T-helper 22 cell (primary cell): ENCODE results near the gene PEX26.
"Not testable (repeated sequence)": the region's sequence is repeated elsewhere in the genome, so short reads cannot be mapped to it uniquely, and the experiment has no call there.

ENCODE experiments used
- DNase-seq: peaks from one replicate; pipeline ENCODE4 v3.0.0-alpha.2; 2020; ENCODE audit warnings: low read depth

PEX26 gene

DNA sequence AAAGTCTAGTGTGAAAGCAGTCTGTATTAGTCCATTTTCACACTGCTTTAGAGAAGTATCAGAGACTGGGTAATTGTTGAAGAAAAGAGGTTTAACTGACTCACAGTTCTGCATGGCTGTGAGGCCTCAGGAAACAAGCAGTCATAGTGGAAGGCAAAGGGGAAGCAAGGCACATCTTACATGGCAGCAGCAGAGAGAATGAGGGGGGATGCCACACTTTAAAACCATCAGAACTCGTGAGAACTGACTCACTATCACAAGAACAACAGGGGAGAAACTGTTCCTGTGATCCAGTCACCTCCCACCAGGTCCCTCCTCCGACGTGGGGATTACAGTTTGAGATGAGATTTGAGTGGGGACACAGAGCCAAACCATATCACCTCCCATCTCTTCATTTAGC is 19.0 kb downstream of the PEX26 start:
- no peak for DNase-seq

GRCh38 chr22:18100781-18101180 is 23.0 kb downstream of the PEX26 start:
- no peak for DNase-seq

DNA sequence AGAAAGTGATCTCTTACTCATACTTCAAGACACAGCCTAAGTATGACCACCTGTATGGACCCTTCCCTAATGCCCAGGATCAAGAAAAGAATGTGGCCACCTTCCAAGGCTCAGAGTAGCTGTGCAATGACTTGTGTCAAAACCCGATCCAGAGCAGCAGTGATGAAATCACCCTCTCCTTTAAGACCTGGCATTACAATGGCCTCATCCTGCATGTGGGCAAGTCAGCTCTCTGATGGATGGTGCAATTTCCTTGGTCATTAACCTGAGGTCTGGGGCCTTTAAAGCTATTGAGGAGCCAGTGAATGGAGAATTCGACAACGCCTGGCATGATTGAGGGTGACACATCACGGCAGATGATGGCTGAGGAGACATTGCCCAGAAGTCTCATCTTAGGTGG is 23.7 kb downstream of the PEX26 start:
- DNase-seq = no peak

DNA sequence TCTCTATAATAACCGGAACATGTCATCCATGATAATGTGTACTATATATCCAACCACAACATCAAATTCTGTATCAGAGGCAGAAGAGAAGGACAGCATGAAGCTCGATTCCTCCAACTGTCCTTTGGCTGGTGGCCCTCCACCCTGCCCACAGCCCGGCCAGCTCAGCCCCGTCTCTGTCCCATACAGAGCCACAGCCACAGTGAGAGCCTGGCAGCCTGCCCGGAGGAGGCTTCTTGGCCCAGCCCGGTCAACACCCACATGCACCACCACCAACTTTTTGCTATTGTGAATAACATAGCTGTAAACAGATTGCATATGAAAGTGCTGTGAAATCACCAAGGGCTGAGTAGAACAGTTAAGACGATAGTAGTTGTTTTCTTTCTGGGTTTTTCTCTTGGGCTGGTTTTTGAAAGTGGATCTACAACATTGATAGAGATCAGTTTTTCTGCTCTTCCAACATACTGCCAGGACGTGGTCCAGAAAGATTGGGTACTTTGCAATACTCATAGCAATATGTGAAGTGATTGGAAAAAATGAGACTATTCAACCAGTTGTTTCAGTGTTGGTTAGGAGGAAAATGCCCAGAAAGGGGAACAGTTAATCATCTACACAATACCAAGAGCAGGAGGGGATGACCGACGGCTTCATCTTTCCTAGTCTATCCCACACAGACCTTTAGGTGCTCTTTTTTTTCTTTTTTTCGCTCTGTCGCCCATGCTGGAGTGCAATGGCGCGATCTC is 25.9 kb downstream of the PEX26 start:
- DNase-seq = no peak

- DNase-seq = no peak
These were observed 26.8 kb downstream of the PEX26 start for GRCh38 chr22:18104566-18104965.

DNA sequence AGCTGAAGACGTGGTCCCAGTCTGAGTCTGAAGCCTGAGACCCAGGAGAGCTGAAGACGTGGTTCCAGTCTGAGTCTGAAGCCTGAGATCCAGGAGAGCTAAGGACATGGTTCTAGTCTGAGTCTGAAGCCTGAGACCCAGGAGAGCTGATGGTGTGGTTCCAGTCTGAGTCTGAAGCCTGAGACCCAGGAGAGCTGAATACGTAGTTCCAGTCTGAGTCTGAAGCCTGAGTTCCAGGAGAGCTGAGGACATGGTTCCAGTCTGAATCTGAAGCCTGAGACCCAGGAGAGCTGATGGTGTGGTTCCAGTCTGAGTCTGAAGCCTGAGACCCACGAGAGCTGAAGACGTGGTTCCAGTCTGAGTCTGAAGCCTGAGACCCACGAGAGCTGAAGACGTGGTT is 28.2 kb downstream of the PEX26 start:
- DNase-seq = not testable (repeated sequence)

DNA sequence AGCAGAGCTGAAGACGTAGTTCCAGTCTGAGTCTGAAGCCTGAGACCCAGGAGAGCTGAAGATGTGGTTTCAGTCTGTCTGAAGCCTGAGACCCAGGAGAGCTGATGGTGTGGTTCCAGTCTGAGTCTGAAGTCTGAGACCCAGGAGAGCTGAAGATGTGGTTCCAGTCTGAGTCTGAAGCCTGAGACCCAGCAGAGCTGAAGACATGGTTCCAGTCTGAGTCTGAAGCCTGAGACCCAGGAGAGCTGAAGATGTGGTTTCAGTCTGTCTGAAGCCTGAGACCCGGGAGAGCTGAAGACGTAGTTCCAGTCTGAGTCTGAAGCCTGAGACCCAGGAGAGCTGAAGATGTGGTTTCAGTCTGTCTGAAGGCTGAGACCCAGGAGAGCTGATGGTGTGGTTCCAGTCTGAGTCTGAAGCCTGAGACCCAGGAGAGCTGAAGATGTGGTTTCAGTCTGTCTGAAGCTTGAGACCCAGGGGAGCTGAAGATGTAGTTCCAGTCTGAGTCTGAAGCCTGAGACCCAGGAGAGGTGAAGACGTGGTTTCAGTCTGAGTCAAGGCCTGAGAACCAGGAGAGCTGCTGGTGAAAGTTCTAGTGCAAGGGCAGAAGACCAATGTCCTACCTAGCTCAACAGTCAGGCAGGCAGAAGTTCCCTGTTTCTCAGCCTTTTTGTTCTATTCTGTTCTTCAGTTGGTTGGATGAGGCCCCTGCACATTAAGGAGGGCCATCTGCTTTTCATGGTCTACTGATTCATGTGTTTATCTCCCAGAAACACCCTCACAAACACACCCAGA is 29.0 kb downstream of the PEX26 start:
- DNase-seq = not testable (repeated sequence)

- DNase-seq = no peak
These were observed 30.4 kb downstream of the PEX26 start for GRCh38 chr22:18108187-18108586.

GRCh38 chr22:18109410-18110193 is 31.8 kb downstream of the PEX26 start:
- DNase-seq = no peak

GRCh38 chr22:18110194-18110953 is 32.6 kb downstream of the PEX26 start, which contains the start of gene TUBA8:
TUBA8 (plus strand) TSS chr22:18110809; CDS start chr22:18110866, 57 bp downstream.
- DNase-seq = no peak

DNA sequence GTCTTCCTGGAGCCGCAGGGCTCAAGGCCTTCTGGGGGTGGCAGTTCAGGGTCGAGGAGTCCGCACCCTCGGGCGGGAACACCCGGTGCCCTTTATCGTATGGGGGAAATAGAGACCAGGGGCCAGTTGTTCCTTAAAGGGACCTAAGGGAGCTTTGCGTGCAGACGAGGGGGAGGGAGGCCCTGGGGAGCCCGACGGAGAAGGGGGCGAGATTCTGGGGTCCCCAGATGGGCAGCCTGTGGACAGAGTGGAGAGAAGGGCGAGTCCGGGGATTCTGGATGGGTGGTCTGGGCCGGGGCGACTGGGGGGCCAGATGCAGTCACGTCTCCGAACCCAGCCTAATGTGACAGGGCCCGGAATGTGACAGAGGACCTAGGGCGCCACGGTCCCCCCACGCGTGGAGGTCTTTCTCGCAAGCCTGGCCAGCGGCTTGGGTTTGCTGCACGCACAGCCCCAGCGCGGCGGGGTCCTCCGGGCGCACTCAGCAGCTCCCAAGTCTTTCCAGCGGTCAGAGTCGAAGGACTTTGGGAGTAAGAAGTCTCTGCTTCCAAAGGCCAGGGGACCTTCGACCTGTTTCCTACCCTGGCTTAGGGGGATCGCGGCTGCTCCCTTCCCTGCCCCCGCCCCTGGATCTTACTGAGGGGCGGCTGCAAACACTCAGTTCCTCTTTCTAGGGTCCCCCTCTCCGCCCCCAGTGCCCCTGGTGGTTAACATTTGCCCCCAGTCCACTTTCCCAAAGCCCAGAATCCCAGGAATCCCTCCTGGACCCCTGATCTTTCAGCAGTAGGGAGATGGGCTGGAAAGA is 33.4 kb downstream of the PEX26 start:
- no peak for DNase-seq

DNA sequence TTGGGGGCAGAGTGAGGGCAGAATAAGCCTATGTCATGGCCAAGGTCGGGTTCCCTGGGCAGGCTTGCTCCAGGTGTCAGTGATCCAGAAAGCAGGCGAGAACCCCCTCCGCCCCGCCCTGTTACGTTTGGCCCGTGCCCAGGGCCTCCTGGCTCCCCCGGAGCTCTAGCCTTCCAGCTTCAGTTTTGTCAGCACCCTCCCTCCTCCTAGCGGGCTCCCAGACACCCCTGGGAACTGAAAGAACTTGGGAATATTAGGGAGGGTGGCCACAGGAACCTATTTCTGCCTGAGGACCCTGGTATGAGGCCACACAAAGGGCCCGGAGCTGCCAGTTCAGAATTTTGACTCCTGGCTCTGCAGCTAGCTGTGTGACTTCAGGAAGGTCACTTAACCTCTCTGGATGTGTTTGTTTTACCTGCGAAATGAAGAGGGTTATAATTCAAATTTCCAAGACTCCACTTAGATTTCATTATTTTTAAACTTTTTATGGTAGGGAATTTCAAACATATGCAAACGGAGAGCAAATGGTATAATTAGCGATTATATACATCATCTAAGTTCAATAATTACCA is 34.1 kb downstream of the PEX26 start:
- no peak for DNase-seq

- no peak for DNase-seq
These were observed 34.6 kb downstream of the PEX26 start for GRCh38 chr22:18112440-18112839.

GRCh38 chr22:18113680-18114394 is 36.0 kb downstream of the PEX26 start:
- DNase-seq = no peak

GRCh38 chr22:18114495-18114894 is 36.7 kb downstream of the PEX26 start:
- no peak for DNase-seq

GRCh38 chr22:18114976-18115652 is 37.3 kb downstream of the PEX26 start:
- DNase-seq = no peak

- no peak for DNase-seq
These were observed 38.1 kb downstream of the PEX26 start for GRCh38 chr22:18115906-18116371.

- no peak for DNase-seq
These were observed 38.8 kb downstream of the PEX26 start for GRCh38 chr22:18116634-18117033.

DNA sequence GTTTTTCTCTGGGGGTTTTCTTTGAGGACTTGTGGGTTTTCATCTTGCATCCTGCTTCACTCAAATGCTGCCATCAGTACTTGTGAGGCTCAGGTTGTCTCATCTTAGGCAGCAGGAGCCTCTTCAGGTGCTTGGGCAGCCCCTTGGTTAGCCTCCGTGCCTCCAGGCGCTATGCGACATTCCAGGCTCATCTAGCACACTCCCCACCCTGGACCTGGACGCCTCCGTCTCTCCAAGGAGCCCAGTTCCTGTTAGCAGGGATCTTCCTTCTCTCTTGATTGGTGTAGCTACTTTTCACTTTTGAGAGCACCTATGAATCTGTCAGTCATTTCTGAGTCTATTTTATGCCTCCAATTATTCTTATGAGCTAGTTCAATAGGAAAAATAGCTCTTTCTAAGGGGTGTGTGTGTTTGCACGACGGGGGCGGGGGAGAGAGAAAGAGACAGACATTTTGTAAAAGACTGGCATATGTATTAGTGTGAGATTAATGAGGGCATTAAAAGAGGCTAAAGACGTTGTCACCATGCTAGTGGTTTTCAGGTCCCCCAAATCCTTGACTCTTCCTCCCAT is 40.6 kb downstream of the PEX26 start:
- no peak for DNase-seq
